Neural progenitor cell (in vitro differentiated cells): ENCODE data around the gene PDGFD. TPM values are rescaled to one million over a fixed set of nuclear protein-coding genes. Genes with fewer than 3 reads are reported as not detected.

Experiments used
- DNase-seq: peaks from one replicate; pipeline ENCODE4 v3.0.0-alpha.2; 2016; ENCODE audit warnings: low spot score
- H2AFZ ChIP-seq: fragments of 200-600 bp; sonication (generic); replicated peaks from 2 replicates; pipeline ENCODE4 v1.6.1; 2016; ENCODE audit warnings: antibody characterized with exemption
- H3F3A ChIP-seq: fragments of 200-600 bp; sonication (generic); 2 replicates; pipeline ENCODE4 v1.6.1; 2016; ENCODE audit warnings: antibody characterized with exemption, low read depth
- H3K27ac ChIP-seq: fragments of 200-600 bp; sonication (generic); 2 replicates; pipeline ENCODE4 v1.5.1; 2016; ENCODE audit warnings: mild to moderate bottlenecking
- H3K27me3 ChIP-seq: fragments of 200-600 bp; sonication (generic); 2 replicates; pipeline ENCODE4 v1.6.1; 2016; ENCODE audit warnings: mild to moderate bottlenecking, moderate library complexity
- H3K36me3 ChIP-seq: fragments of 200-600 bp; sonication (generic); 2 replicates; pipeline ENCODE4 v1.5.1; 2016
- H3K4me1 ChIP-seq: fragments of 200-600 bp; sonication (generic); 2 replicates; pipeline ENCODE4 v1.6.1; 2016; ENCODE audit warnings: mixed run types
- H3K4me2 ChIP-seq: fragments of 200-600 bp; sonication (generic); 2 replicates; pipeline ENCODE4 v1.6.1; 2016
- H3K4me3 ChIP-seq: fragments of 200-600 bp; sonication (generic); 2 replicates; pipeline ENCODE4 v1.5.1; 2016
- H3K79me2 ChIP-seq: fragments of 200-600 bp; sonication (generic); 2 replicates; pipeline ENCODE4 v1.6.1; 2016; ENCODE audit warnings: low read depth
- H3K9ac ChIP-seq: fragments of 200-600 bp; sonication (generic); 2 replicates; pipeline ENCODE4 v1.6.1; 2016
- H3K9me3 ChIP-seq: fragments of 200-600 bp; sonication (generic); 2 replicates; pipeline ENCODE4 v1.5.1; 2016; ENCODE audit warnings: low read depth
- H4K20me1 ChIP-seq: fragments of 200-600 bp; sonication (generic); 2 replicates; pipeline ENCODE4 v1.6.1; 2016; ENCODE audit warnings: low read depth
- H3K27ac Mint-ChIP-seq: 3 replicates; pipeline ENCODE4 v1.8.0; 2021; ENCODE audit warnings: mixed read lengths
- H3K27me3 Mint-ChIP-seq: 2 replicates; pipeline ENCODE4 v1.8.0; 2022; ENCODE audit warnings: low read depth, mild to moderate bottlenecking, inconsistent platforms, moderate library complexity, mixed read lengths; ENCODE audit not compliant: insufficient read depth
- H3K36me3 Mint-ChIP-seq: 3 replicates; pipeline ENCODE4 v1.8.0; 2021; ENCODE audit warnings: mixed read lengths
- H3K4me1 Mint-ChIP-seq: 3 replicates; pipeline ENCODE4 v1.8.0; 2021; ENCODE audit warnings: mixed read lengths
- H3K4me3 Mint-ChIP-seq: 3 replicates; pipeline ENCODE4 v1.8.0; 2021; ENCODE audit warnings: mild to moderate bottlenecking, moderate library complexity, mixed read lengths
- H3K9me3 Mint-ChIP-seq: 3 replicates; pipeline ENCODE4 v1.8.0; 2020; ENCODE audit warnings: mixed read lengths
- EZH2 ChIP-seq: fragments of 200-600 bp; sonication (generic); IDR thresholded peaks from 2 replicates; pipeline ENCODE4 v1.6.1; 2017; ENCODE audit warnings: antibody characterized with exemption, mild to moderate bottlenecking, moderate library complexity
- EZH2phosphoT487 ChIP-seq: fragments of 200-600 bp; sonication (generic); IDR thresholded peaks from 2 replicates; pipeline ENCODE4 v1.6.1; 2017; ENCODE audit warnings: antibody characterized with exemption
- total RNA-seq: library from RNA; depleted of rRNA; stranded (reverse); fragments of >200 nt; gene quantifications from 2 replicates; pipeline ENCODE4 v1.2.3, GENCODE V29; 2015; ENCODE audit warnings: low replicate concordance
- TF ChIP-seq, protein P1 (sequence below): fragments of 200-600 bp; sonication (generic); IDR thresholded peaks from 2 replicates; pipeline ENCODE4 v1.5.1; 2017; ENCODE audit warnings: antibody characterized with exemption, mild to moderate bottlenecking

The PDGFD gene
- total RNA-seq, 1 donor from 2014 or later, result 3.7 TPM

- H3K4me2 ChIP-seq, result no peak overlapping the region
- no peaks in the 10 kb centered on the region for H3K9me3 ChIP-seq
- no peaks in the 10 kb centered on the region for H3K9me3 Mint-ChIP-seq
- no peaks in the 10 kb centered on the region for H3K27me3 ChIP-seq
- no peaks in the 10 kb centered on the region for H3K79me2 ChIP-seq
- H3K27me3 Mint-ChIP-seq, result peaks cover 5% of the 10 kb centered on the region
- no peaks in the 10 kb centered on the region for H4K20me1 ChIP-seq
- H3K36me3 ChIP-seq, result no peaks in the 10 kb centered on the region
- peaks cover 45% of the 10 kb centered on the region for H3K4me1 Mint-ChIP-seq
- no peak overlapping the region for H3K4me3 Mint-ChIP-seq
- no peak for DNase-seq
- peaks cover 29% of the 10 kb centered on the region for H3K4me1 ChIP-seq
- no peak for TF ChIP-seq EZH2phosphoT487
- no peak overlapping the region for H2AFZ ChIP-seq
- no peaks in the 10 kb centered on the region for H3K36me3 Mint-ChIP-seq
- no peak overlapping the region for H3K4me3 ChIP-seq
- H3K27ac ChIP-seq, result no peak overlapping the region
- H3K27ac Mint-ChIP-seq, result no peak overlapping the region
- peaks cover 13% of the 10 kb centered on the region for H3F3A ChIP-seq
- H3K9ac ChIP-seq, result no peak overlapping the region
Measured at GRCh38 chr11:104124979-104125378, 39.0 kb downstream of the PDGFD start.

DNA sequence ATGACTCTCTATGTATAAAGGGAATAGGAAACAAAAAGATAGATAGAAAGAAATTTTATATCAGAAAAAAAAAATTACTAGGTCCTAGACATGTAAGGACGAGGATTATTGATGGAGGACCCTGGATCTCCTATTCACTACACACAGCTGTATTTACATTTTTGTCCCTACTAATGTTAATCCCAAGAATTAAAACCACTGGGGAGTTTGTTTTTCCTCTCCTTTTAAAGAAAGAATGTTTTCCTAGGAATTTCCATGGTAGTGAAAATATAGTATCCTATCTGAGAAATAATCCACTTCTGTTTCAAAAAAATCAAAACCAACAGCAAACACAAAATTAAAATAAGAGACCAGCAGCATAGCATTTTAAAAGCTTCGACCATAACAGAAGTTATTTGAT is 41.1 kb downstream of the PDGFD start:
- Histone ChIP-seq H3K4me3 (no peak overlapping the region), H3K9ac (no peak overlapping the region), H3F3A (peaks cover 22% of the 10 kb centered on the region), H3K4me2 (no peak overlapping the region), H3K4me1 (peaks cover 29% of the 10 kb centered on the region), H3K79me2 (no peaks in the 10 kb centered on the region), H3K36me3 (no peaks in the 10 kb centered on the region), H2AFZ (no peak overlapping the region), H3K27me3 (no peaks in the 10 kb centered on the region), H3K27ac (no peak overlapping the region), H4K20me1 (no peaks in the 10 kb centered on the region), H3K9me3 (no peaks in the 10 kb centered on the region)
- H3K27ac Mint-ChIP-seq, result no peak overlapping the region
- TF ChIP-seq, protein P1, sequence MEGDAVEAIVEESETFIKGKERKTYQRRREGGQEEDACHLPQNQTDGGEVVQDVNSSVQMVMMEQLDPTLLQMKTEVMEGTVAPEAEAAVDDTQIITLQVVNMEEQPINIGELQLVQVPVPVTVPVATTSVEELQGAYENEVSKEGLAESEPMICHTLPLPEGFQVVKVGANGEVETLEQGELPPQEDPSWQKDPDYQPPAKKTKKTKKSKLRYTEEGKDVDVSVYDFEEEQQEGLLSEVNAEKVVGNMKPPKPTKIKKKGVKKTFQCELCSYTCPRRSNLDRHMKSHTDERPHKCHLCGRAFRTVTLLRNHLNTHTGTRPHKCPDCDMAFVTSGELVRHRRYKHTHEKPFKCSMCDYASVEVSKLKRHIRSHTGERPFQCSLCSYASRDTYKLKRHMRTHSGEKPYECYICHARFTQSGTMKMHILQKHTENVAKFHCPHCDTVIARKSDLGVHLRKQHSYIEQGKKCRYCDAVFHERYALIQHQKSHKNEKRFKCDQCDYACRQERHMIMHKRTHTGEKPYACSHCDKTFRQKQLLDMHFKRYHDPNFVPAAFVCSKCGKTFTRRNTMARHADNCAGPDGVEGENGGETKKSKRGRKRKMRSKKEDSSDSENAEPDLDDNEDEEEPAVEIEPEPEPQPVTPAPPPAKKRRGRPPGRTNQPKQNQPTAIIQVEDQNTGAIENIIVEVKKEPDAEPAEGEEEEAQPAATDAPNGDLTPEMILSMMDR, result no peak
- TF ChIP-seq EZH2 (no peak), EZH2phosphoT487 (no peak)
- peaks cover 39% of the 10 kb centered on the region for H3K4me1 Mint-ChIP-seq
- no peaks in the 10 kb centered on the region for H3K36me3 Mint-ChIP-seq
- peaks cover 2% of the 10 kb centered on the region for H3K9me3 Mint-ChIP-seq
- H3K27me3 Mint-ChIP-seq, result peaks cover 5% of the 10 kb centered on the region
- DNase-seq, result no peak
- no peak overlapping the region for H3K4me3 Mint-ChIP-seq

DNA sequence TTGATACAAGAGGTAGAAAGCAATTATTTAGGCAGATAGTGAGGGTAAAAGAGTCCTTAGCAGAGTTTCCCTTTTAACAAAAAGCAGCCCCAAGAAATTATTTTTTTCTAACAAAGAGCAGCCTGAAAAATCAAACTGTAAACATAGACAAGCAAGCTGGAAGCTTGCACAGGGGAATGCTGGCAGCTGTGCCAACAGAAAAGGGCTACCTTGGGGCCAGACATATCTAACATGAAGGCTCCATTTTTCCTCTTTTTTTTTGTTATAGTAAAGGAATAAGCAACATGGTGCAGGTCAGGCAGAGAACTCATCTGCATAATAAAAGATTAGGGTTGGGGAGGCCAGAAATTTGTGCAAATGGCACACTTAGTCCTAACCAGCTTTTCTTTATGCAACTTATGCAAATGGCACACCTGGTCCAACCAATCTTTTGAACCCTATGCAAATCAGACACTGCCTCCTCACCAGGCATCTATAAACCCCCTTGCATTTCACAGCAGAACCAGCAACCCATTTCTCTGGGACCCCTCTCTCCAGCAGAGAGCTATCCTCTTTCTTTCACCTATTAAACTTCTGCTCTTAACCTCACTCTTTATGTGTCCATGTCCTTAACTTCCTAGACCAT is 41.8 kb downstream of the PDGFD start:
- H3K4me2 ChIP-seq, result no peak overlapping the region
- peaks cover 27% of the 10 kb centered on the region for H3F3A ChIP-seq
- no peak for DNase-seq
- H3K27me3 ChIP-seq, result no peaks in the 10 kb centered on the region
- Mint-ChIP-seq H3K27me3 (peaks cover 5% of the 10 kb centered on the region), H3K4me3 (no peak overlapping the region), H3K4me1 (peaks cover 36% of the 10 kb centered on the region), H3K36me3 (peaks cover 4% of the 10 kb centered on the region), H3K9me3 (peaks cover 8% of the 10 kb centered on the region), H3K27ac (peak overlapping the region; percentile 9)
- no peak overlapping the region for H3K27ac ChIP-seq
- H3K4me1 ChIP-seq, result peaks cover 29% of the 10 kb centered on the region
- H4K20me1 ChIP-seq, result no peaks in the 10 kb centered on the region
- TF ChIP-seq EZH2phosphoT487, result no peak
- TF ChIP-seq EZH2, result no peak
- TF ChIP-seq, protein P1, result no peak
- no peak overlapping the region for H3K4me3 ChIP-seq
- H3K79me2 ChIP-seq, result no peaks in the 10 kb centered on the region
- no peak overlapping the region for H2AFZ ChIP-seq
- H3K9ac ChIP-seq, result no peak overlapping the region
- no peaks in the 10 kb centered on the region for H3K36me3 ChIP-seq
- no peaks in the 10 kb centered on the region for H3K9me3 ChIP-seq

DNA sequence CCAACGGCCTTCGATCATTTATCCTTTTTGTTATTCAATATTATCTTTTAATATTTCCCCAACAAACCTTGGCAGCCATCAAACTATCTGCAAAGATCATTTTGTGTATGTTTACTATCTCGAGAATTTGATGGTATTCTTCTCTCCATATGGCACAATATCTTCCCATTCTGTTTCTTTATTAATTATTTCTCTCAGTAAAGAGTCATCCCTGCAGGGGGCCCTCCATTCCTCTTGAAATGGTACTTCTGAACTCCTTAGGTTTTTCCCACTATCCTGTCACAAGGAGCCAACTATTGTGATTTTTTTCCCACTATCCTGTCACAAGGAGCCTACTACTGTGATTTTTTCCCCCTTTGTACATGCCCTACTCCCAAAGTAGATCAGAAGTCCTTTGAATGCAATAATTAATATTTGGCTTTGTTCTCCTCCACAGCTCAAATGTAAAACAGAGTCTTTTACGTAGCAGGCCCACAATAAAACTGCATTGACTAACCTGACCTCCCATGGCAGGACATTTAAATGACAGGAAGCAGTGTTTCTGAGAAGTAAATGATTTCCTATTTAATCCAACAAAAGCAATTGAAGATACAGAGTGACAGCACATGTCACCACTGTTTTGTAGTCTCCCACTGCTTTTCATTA is 43.3 kb downstream of the PDGFD start:
- Histone ChIP-seq H3K36me3 (no peaks in the 10 kb centered on the region), H3K9ac (no peak overlapping the region), H3K27ac (peak overlapping the region; percentile 53), H3K9me3 (no peaks in the 10 kb centered on the region), H3K4me1 (peaks cover 29% of the 10 kb centered on the region), H2AFZ (no peak overlapping the region), H3K4me3 (no peak overlapping the region), H3K79me2 (no peaks in the 10 kb centered on the region), H3K4me2 (no peak overlapping the region), H4K20me1 (no peaks in the 10 kb centered on the region), H3F3A (peaks cover 27% of the 10 kb centered on the region), H3K27me3 (no peaks in the 10 kb centered on the region)
- peaks cover 2% of the 10 kb centered on the region for H3K27me3 Mint-ChIP-seq
- H3K27ac Mint-ChIP-seq, result no peak overlapping the region
- peaks cover 22% of the 10 kb centered on the region for H3K9me3 Mint-ChIP-seq
- TF ChIP-seq EZH2phosphoT487 (no peak), EZH2 (no peak)
- TF ChIP-seq, protein P1, result no peak
- no peak overlapping the region for H3K4me3 Mint-ChIP-seq
- peak; percentile 9 for DNase-seq
- H3K4me1 Mint-ChIP-seq, result peaks cover 36% of the 10 kb centered on the region
- peaks cover 7% of the 10 kb centered on the region for H3K36me3 Mint-ChIP-seq
